Gastroesophageal sphincter (tissue), 3 donors: Measurements from ENCODE around the gene LDLRAD3.

ENCODE experiments used
- CTCF ChIP-seq, 4 experiments: fragments of 200-600 bp in 2 of 4; fragments of 450-650 bp in 2 of 4; sonication (generic) in 1 of 4; IDR thresholded peaks; one replicate each; pipeline ENCODE4 v1.5.1; 2017 to 2019; ENCODE audit warnings: antibody characterized with exemption in 4 of 4, mild to moderate bottlenecking in 2 of 4, moderate library complexity in 2 of 4
- EP300 ChIP-seq: sonication (generic); formaldehyde crosslinking; IDR thresholded peaks from one replicate; pipeline ENCODE4 v1.6.1; 2017; ENCODE audit warnings: antibody characterized with exemption, mild to moderate bottlenecking

GRCh38 chr11:36237391-36237790, 293.5 kb downstream of the LDLRAD3 start:
- no peak for TF ChIP-seq CTCF (IDR thresholded peaks at IDR 0.05)
- TF ChIP-seq EP300, result no peak
